GM12878 (cell line): ENCODE measurements around the gene LRP1. TPM values are rescaled to one million over a fixed set of nuclear protein-coding genes. Genes with fewer than 3 reads are reported as not detected.

Experiments used
- ATAC-seq: fragments of 200-7000 bp; cut with Tn5 transposase; 3 replicates; pipeline ENCODE4 v1.9.1; 2020; ENCODE audit warnings: mild to moderate bottlenecking, moderate library complexity
- BruUV-seq: library from RNA; stranded (reverse); fragments of 400-500 nt; replicated peaks from 2 replicates; lab custom pipeline; 2021; lab: Mats Ljungman, UMichigan
- CTCF ChIA-PET: fragments of 300-600 bp; sonication (Branson Sonifier 250); formaldehyde crosslinking; extraction: SDS; loops from one replicate; lab custom pipeline; 2021; ENCODE audit warnings: inconsistent platforms; lab: Yijun Ruan, JAX
- POLR2A ChIA-PET: fragments of 350-600 bp; formaldehyde crosslinking; extraction: SDS; loops from one replicate; lab custom pipeline; 2021; ENCODE audit warnings: inconsistent platforms; lab: Charles Lee
- RAD21 ChIA-PET: fragments of 300-600 bp; sonication (Branson Sonifier 250); formaldehyde crosslinking; loops from one replicate; lab custom pipeline; 2023; ENCODE audit warnings: antibody characterized with exemption; ENCODE audit not compliant: unreplicated experiment; lab: Charles Lee
- SMC1A ChIA-PET: fragments of 300-600 bp; sonication (Branson Sonifier 250); formaldehyde crosslinking; loops from one replicate; lab custom pipeline; 2023; ENCODE audit not compliant: unreplicated experiment, uncharacterized antibody; lab: Charles Lee
- DNase-seq: peaks from one replicate; pipeline ENCODE4 v3.0.0-alpha.2; 2011; ENCODE audit warnings: low read depth, low spot score
- FAIRE-seq: peaks from 3 replicates; lab custom pipeline; 2011; peaks lifted over from hg19 to GRCh38; lab: Jason Lieb, UNC
- H2AFZ ChIP-seq: 2 replicates; pipeline ENCODE4 v1.6.0; 2011; ENCODE audit warnings: low read depth, low read length, control low read depth; ENCODE audit not compliant: control insufficient read depth
- H3K27ac ChIP-seq: 2 replicates; pipeline ENCODE4 v1.5.1; 2011; ENCODE audit warnings: control low read depth; ENCODE audit not compliant: control insufficient read depth, insufficient read depth
- H3K27me3 ChIP-seq, 2 experiments: replicated peaks in 1 of 2; 2 replicates each; pipeline versions ENCODE4 v1.6.0 to v1.6.1; 2011; ENCODE audit warnings: low read length in 1 of 2; ENCODE audit not compliant: control insufficient read depth in 2 of 2, insufficient read depth in 2 of 2
- H3K36me3 ChIP-seq, 2 experiments: 2 replicates each; pipeline ENCODE4 v1.5.1; 2011; ENCODE audit warnings: low read length in 1 of 2; ENCODE audit not compliant: control insufficient read depth in 2 of 2, insufficient read depth in 2 of 2
- H3K4me1 ChIP-seq: 2 replicates; pipeline ENCODE4 v1.6.1; 2011; ENCODE audit warnings: mild to moderate bottlenecking, low read length, moderate library complexity, mixed read lengths; ENCODE audit not compliant: control insufficient read depth, insufficient read depth
- H3K4me2 ChIP-seq: 2 replicates; pipeline ENCODE4 v1.6.0; 2011; ENCODE audit warnings: control low read depth; ENCODE audit not compliant: control insufficient read depth, insufficient read depth
- H3K4me3 ChIP-seq: fragments of 200-600 bp; sonication (generic); 2 replicates; pipeline ENCODE4 v1.5.1; 2016
- H3K79me2 ChIP-seq: 2 replicates; pipeline ENCODE4 v1.6.0; 2011; ENCODE audit warnings: low read length; ENCODE audit not compliant: control insufficient read depth, insufficient read depth
- H3K9ac ChIP-seq: 2 replicates; pipeline ENCODE4 v1.8.0; 2011; ENCODE audit warnings: low read length, control low read depth, mixed read lengths; ENCODE audit not compliant: control insufficient read depth, insufficient read depth
- H3K9me3 ChIP-seq: replicated peaks from 3 replicates; pipeline ENCODE4 v1.5.1; 2011; ENCODE audit warnings: mild to moderate bottlenecking, low read length; ENCODE audit not compliant: control insufficient read depth, insufficient read depth
- H4K20me1 ChIP-seq: 2 replicates; pipeline ENCODE4 v1.6.0; 2011; ENCODE audit not compliant: control insufficient read depth, insufficient read depth
- BACH1 ChIP-seq: fragments of 450-650 bp; IDR thresholded peaks from 2 replicates; pipeline ENCODE4 v1.6.1; 2017; ENCODE audit warnings: mild to moderate bottlenecking, borderline replicate concordance
- CHD4 ChIP-seq: fragments of 200-600 bp; sonication (generic); IDR thresholded peaks from 2 replicates; pipeline ENCODE4 v1.6.1; 2016; ENCODE audit warnings: mild to moderate bottlenecking
- ESRRA ChIP-seq: IDR thresholded peaks from 2 replicates; pipeline ENCODE4 v1.6.1; 2012; ENCODE audit warnings: mild to moderate bottlenecking, low read length, improper control_type of control experiment
- ETV6 ChIP-seq, 2 experiments: fragments of 450-650 bp in 1 of 2; IDR thresholded peaks in 1 of 2; conservative IDR thresholded peaks in 1 of 2; 2 replicates each; pipeline ENCODE4 v1.6.1; 2014; ENCODE audit warnings: antibody characterized with exemption in 1 of 2, borderline replicate concordance in 1 of 2, low read depth in 1 of 2, mild to moderate bottlenecking in 1 of 2, moderate library complexity in 1 of 2
- FOXM1 ChIP-seq: IDR thresholded peaks from 2 replicates; pipeline ENCODE4 v1.6.1; 2012; ENCODE audit warnings: low read depth, mild to moderate bottlenecking, inconsistent platforms, low read length, moderate library complexity
- GATAD2B ChIP-seq: fragments of 450-650 bp; conservative IDR thresholded peaks from 2 replicates; pipeline ENCODE4 v1.6.1; 2017; ENCODE audit warnings: low read depth, mild to moderate bottlenecking, moderate library complexity
- JUND ChIP-seq: IDR thresholded peaks from 2 replicates; pipeline ENCODE4 v1.6.1; 2012; ENCODE audit warnings: low read depth, mild to moderate bottlenecking, low read length, improper control_type of control experiment, moderate library complexity
- MYB ChIP-seq: fragments of 150-350 bp; IDR thresholded peaks from 2 replicates; pipeline ENCODE4 v1.6.1; 2014; ENCODE audit warnings: mild to moderate bottlenecking, low read depth, low read length, borderline replicate concordance
- NFXL1 ChIP-seq: fragments of 450-650 bp; IDR thresholded peaks from 2 replicates; pipeline ENCODE4 v1.6.1; 2017; ENCODE audit warnings: antibody characterized with exemption, mild to moderate bottlenecking, borderline replicate concordance
- NR2C1 ChIP-seq: fragments of 450-650 bp; IDR thresholded peaks from 2 replicates; pipeline ENCODE4 v1.6.1; 2017; ENCODE audit warnings: antibody characterized with exemption, mild to moderate bottlenecking, moderate library complexity
- PAX5 ChIP-seq: IDR thresholded peaks from 2 replicates; pipeline ENCODE4 v1.6.1; 2011; ENCODE audit warnings: low read depth, low read length, borderline replicate concordance
- PML ChIP-seq: IDR thresholded peaks from 2 replicates; pipeline ENCODE4 v1.6.1; 2012; ENCODE audit warnings: low read length, inconsistent platforms
- POLR2A ChIP-seq: IDR thresholded peaks from 2 replicates; pipeline ENCODE4 v1.6.1; 2011; ENCODE audit warnings: low read depth, mild to moderate bottlenecking, low read length
- RCOR1 ChIP-seq: conservative IDR thresholded peaks from 2 replicates; pipeline ENCODE4 v1.6.1; 2012; ENCODE audit warnings: low read depth, low read length, improper control_type of control experiment
- SIN3A ChIP-seq: IDR thresholded peaks from 2 replicates; pipeline ENCODE4 v1.6.1; 2012; ENCODE audit warnings: low read depth, low read length, improper control_type of control experiment
- SP1 ChIP-seq: IDR thresholded peaks from one replicate; pipeline ENCODE4 v1.6.1; 2011; ENCODE audit warnings: low read depth, low read length
- SREBF1 ChIP-seq: IDR thresholded peaks from 2 replicates; pipeline ENCODE4 v1.6.1; 2012; ENCODE audit warnings: mild to moderate bottlenecking, low read length
- TARDBP ChIP-seq: IDR thresholded peaks from 2 replicates; pipeline ENCODE4 v1.6.1; 2016; ENCODE audit warnings: borderline replicate concordance
- YY1 ChIP-seq: IDR thresholded peaks from 2 replicates; pipeline ENCODE4 v1.6.1; 2011; ENCODE audit warnings: low read depth, mild to moderate bottlenecking, low read length
- ZSCAN29 ChIP-seq: fragments of 450-650 bp; IDR thresholded peaks from 2 replicates; pipeline ENCODE4 v1.6.1; 2017; ENCODE audit warnings: mild to moderate bottlenecking, moderate library complexity
- WGBS: methylation state at CpG from one replicate; pipeline ENCODE4 v1.1.6; 2016; ENCODE audit warnings: low lambda C conversion rate; ENCODE audit not compliant: insufficient replicate concordance, insufficient coverage; ENCODE audit errors: missing lambda C conversion rate; 5-methylcytosine and 5-hydroxymethylcytosine counted together
- in situ Hi-C: fragments of 300-500 bp; cut with MboI; formaldehyde crosslinking; loops from 9 replicates; pipeline ENCODE4 v1.14.3; 2018; ENCODE audit warnings: mixed read lengths
- intact Hi-C: fragments of 100-400 bp; cut with micrococcal nuclease; formaldehyde crosslinking; loops from one replicate; pipeline ENCODE4 v1.14.2; 2022; ENCODE audit not compliant: unreplicated experiment
- polyA plus RNA-seq, 11 experiments: library from polyadenylated mRNA; depleted of rRNA in 4 of 11; unstranded in 6 of 11; stranded (reverse) in 5 of 11; fragments of >200 nt; fragmentation: Nextera tagmentation in 4 of 11; fragmentation: Illumina TruSeq in 1 of 11; extraction: Ambion mirVana in 4 of 11; extraction: Trizol in 1 of 11; gene quantifications; 1 replicate in 1 of 11; 2 replicates in 10 of 11; pipeline versions ENCODE4 v1.2.1 to v1.2.3, GENCODE V29; 2011 to 2016; ENCODE audit warnings: inconsistent platforms in 2 of 11, missing spikeins in 2 of 11, low read depth in 1 of 11
- total RNA-seq, 4 experiments: library from RNA; depleted of rRNA in 3 of 4; stranded (reverse); fragments of >200 nt in 3 of 4; fragmentation: Illumina TruSeq in 1 of 4; extraction: Trizol in 1 of 4; gene quantifications; 2 replicates each; pipeline versions ENCODE4 v1.2.1 to v1.2.3, GENCODE V29; 2013 to 2021
- TF ChIP-seq, protein P1 (sequence below): fragments of 450-650 bp; IDR thresholded peaks from 2 replicates; pipeline ENCODE4 v1.6.1; 2017; ENCODE audit warnings: borderline replicate concordance

LRP1 gene
- total and polyA plus RNA-seq, 10 of the 15 experiments (the other 5 are each of a cell fraction or from before 2014, with no cell fraction given): under 0.01 to 1.1 (median 0.20) TPM; not detected in 2

DNA sequence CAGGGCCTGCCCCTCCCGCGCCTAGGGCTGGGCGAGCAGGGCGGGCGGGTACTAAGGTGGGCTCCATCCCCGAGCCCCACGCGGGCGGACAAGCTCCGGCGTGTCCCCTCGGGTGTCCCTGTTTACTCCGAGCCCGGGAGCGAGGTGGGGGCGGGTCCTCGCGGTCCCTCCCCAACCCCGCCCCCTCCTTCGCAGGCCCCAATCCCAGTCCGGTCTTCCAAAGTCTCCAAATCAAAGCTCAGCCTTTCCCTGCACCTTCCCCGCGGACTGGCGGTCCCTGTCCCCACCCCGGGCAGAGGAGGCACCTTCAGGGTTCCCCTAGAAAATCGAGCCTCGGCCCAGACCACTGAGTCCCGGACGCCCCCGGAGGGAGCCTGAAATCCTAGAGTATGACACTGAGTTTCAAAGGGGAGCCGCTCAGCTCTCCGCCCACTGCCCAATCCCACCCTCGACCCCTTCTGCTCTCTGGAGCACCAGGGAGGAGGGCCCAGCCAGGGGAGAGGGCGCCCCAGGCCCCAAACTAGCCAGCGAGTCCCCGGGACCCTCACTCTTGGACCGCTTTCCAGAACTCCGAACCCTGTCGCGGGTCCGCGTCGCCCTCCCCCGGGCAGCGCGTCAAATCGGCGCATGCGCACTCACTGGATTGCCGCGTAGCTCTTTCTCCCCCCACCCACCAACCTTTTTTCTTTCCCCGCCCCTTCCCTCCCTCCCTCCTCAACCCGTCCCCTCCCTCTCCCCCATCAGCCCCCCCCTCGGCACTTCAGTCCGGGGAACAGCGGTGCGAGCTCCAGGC is at the start of gene LRP1 (continued):
- TF ChIP-seq JUND (no peak), ZSCAN29 (no peak), TARDBP (no peak), POLR2A (no peak; the same call in 1 of the 2 replicates)

GRCh38 chr12:57078519-57079404 is 49.5 kb upstream of the LRP1 start, which contains the start of gene NEMP1:
Gene NEMP1 (minus strand): TSS chr12:57078791. CDS start chr12:57078745, 46 bp downstream.
- CTCF ChIA-PET: interaction anchor here (0.6 to 7.5 kb wide), 16 partner anchors 9 to 927 kb away, joined by 3 to 69 read pairs (median 4); partner anchors contain the start of genes MYL6B, NAB2 and STAT6
- in situ Hi-C loops: no loop called here
- under 1% methylated on average over 39 of the region's 39 CpGs for WGBS
- no peaks in the 10 kb centered on the region; a peak in 1 of 4 replicates for H3K36me3 ChIP-seq
- FAIRE-seq (peak; percentile 100), DNase-seq (peak; percentile 100), ATAC-seq (peak; percentile 99)
- H3K4me2 ChIP-seq: peak within 1 kb of the TSS; percentile 77
- BruUV-seq: no TSS peak
- POLR2A ChIA-PET: interaction anchor here (0.7 to 4.1 kb wide), 13 partner anchors 8 to 448 kb away, joined by 3 to 51 read pairs (median 10); partner anchors contain the start of genes NAB2 and STAT6
- H3K79me2 ChIP-seq: peaks cover 14% of the 10 kb centered on the region
- peak within 1 kb of the TSS; percentile 96 for H3K4me3 ChIP-seq
- H3K9ac ChIP-seq: peak within 1 kb of the TSS; percentile 97
- intact Hi-C loops: loop anchor here (1.0 kb wide), 1 partner anchor 9 kb away; no protein-coding TSS in a partner anchor
- peaks cover 6% of the 10 kb centered on the region; the same call in 1 of the 2 replicates for H3K4me1 ChIP-seq
- SMC1A ChIA-PET: interaction anchor here (0.7 to 5.4 kb wide), 14 partner anchors 9 to 321 kb away, joined by 3 to 50 read pairs (median 5); partner anchors contain the start of genes SDR9C7 and STAT6
- H3K27ac ChIP-seq: peak within 1 kb of the TSS; percentile 92
- H3K9me3 ChIP-seq: no peaks in the 10 kb centered on the region
- H3K27me3 ChIP-seq: no peaks in the 10 kb centered on the region
- peak within 1 kb of the TSS; percentile 64 for H2AFZ ChIP-seq
- RAD21 ChIA-PET: interaction anchor here (0.6 to 5.0 kb wide), 15 partner anchors 8 to 862 kb away, joined by 3 to 53 read pairs (median 4); partner anchors contain the start of genes NAB2, SHMT2 and STAT6
- H4K20me1 ChIP-seq: no peaks in the 10 kb centered on the region
- TF ChIP-seq NR2C1 (no peak), SIN3A (peak; percentile 99), ETV6 (conservative IDR thresholded peaks at IDR 0.05 in 1 of 2, IDR thresholded peaks at IDR 0.05 in 1 of 2; ENCODE audit: borderline replicate concordance in 1 of 2, low read depth in 1 of 2) (no peak), SP1 (peak; percentile 96), PAX5 (no peak), ESRRA (no peak), FOXM1 (peak; percentile 72; the same call in 1 of the 2 replicates), NFXL1 (no peak), MYB (peak; percentile 75; the same call in 1 of the 2 replicates), PML (no peak), CHD4 (no peak), ZSCAN29 (no peak), SREBF1 (peak; percentile 35; the same call in 1 of the 2 replicates), YY1 (peak; percentile 93), RCOR1 (no peak), GATAD2B (no peak), BACH1 (no peak; the same call in 1 of the 2 replicates)
- TF ChIP-seq, protein P1, sequence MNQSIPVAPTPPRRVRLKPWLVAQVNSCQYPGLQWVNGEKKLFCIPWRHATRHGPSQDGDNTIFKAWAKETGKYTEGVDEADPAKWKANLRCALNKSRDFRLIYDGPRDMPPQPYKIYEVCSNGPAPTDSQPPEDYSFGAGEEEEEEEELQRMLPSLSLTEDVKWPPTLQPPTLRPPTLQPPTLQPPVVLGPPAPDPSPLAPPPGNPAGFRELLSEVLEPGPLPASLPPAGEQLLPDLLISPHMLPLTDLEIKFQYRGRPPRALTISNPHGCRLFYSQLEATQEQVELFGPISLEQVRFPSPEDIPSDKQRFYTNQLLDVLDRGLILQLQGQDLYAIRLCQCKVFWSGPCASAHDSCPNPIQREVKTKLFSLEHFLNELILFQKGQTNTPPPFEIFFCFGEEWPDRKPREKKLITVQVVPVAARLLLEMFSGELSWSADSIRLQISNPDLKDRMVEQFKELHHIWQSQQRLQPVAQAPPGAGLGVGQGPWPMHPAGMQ: no peak
